Measurements from ENCODE around the gene CRYBA2. TPM values are rescaled to one million over a fixed set of nuclear protein-coding genes. Genes with fewer than 3 reads are reported as not detected.

Gene CRYBA2
- total RNA-seq, 1 experiment from 2014 or later: not detected

- no peak overlapping the region for H3K4me3 Mint-ChIP-seq (ENCODE audit: unreplicated experiment)
- no peak overlapping the region for H3K27ac Mint-ChIP-seq (ENCODE audit: low read depth, unreplicated experiment)
- CTCF ChIA-PET: interaction anchor here (0.6 to 2.5 kb wide), 5 partner anchors 19 to 161 kb away, joined by 3 to 10 read pairs (median 5); no protein-coding TSS in a partner anchor
Measured at GRCh38 chr2:218958276-218958675, 34.9 kb downstream of the CRYBA2 start.

GRCh38 chr2:218957671-218958070 lies 35.6 kb downstream of the CRYBA2 start:
- DNase-seq (ENCODE audit: unreplicated experiment): no peak
- Mint-ChIP-seq H3K36me3 (ENCODE audit: insufficient read depth, unreplicated experiment) (no peaks in the 10 kb centered on the region), H3K4me1 (ENCODE audit: insufficient read depth, unreplicated experiment) (peaks cover 6% of the 10 kb centered on the region), H3K27ac (ENCODE audit: low read depth, unreplicated experiment) (no peak overlapping the region), H3K9me3 (ENCODE audit: unreplicated experiment) (no peaks in the 10 kb centered on the region), H3K4me3 (ENCODE audit: unreplicated experiment) (no peak overlapping the region), H3K27me3 (ENCODE audit: insufficient read depth, unreplicated experiment) (peaks cover 74% of the 10 kb centered on the region)
- no peak for TF ChIP-seq CTCF (IDR thresholded peaks at IDR 0.05; ENCODE audit: unreplicated experiment)
- ChIA-PET POLR2A (interaction anchor here (0.6 kb wide), 1 partner anchor 298 kb away, joined by 5 read pairs; the partner anchor contains the start of genes BCS1L and ZNF142), CTCF (interaction anchor here (0.6 to 2.5 kb wide), 4 partner anchors 20 to 82 kb away, joined by 4 to 10 read pairs (median 6); no protein-coding TSS in a partner anchor)
- intact Hi-C loops (cut with micrococcal nuclease): no loop called here
- no TSS peak for BruUV-seq (replicated peaks)

More at GRCh38 chr2:218958276-218958675, 34.9 kb downstream of the CRYBA2 start:
- DNase-seq (ENCODE audit: unreplicated experiment): no peak
- Mint-ChIP-seq H3K27me3 (ENCODE audit: insufficient read depth, unreplicated experiment) (peaks cover 75% of the 10 kb centered on the region), H3K36me3 (ENCODE audit: insufficient read depth, unreplicated experiment) (no peaks in the 10 kb centered on the region), H3K4me1 (ENCODE audit: insufficient read depth, unreplicated experiment) (peaks cover 6% of the 10 kb centered on the region), H3K9me3 (ENCODE audit: unreplicated experiment) (no peaks in the 10 kb centered on the region)
- POLR2A ChIA-PET: interaction anchor here (0.6 to 0.8 kb wide), 2 partner anchors 299 to 1749 kb away, joined by 3 to 5 read pairs; partner anchors contain the start of genes BCS1L and ZNF142
- BruUV-seq (replicated peaks): no TSS peak
- intact Hi-C loops (cut with micrococcal nuclease): no loop called here
- no peak for TF ChIP-seq CTCF (IDR thresholded peaks at IDR 0.05; ENCODE audit: unreplicated experiment)

GRCh38 chr2:218956039-218956438 lies 37.2 kb downstream of the CRYBA2 start:
- peaks cover under 1% of the 10 kb centered on the region for H3K4me1 Mint-ChIP-seq (ENCODE audit: insufficient read depth, unreplicated experiment)
- POLR2A ChIA-PET: interaction anchor here (0.6 kb wide), 1 partner anchor 183 kb away, joined by 3 read pairs; no protein-coding TSS in a partner anchor
- no TSS peak for BruUV-seq (replicated peaks)
- DNase-seq (ENCODE audit: unreplicated experiment): no peak
- H3K4me3 Mint-ChIP-seq (ENCODE audit: unreplicated experiment): no peak overlapping the region
- no peaks in the 10 kb centered on the region for H3K9me3 Mint-ChIP-seq (ENCODE audit: unreplicated experiment)
- no peak for TF ChIP-seq CTCF (IDR thresholded peaks at IDR 0.05; ENCODE audit: unreplicated experiment)
- H3K27ac Mint-ChIP-seq (ENCODE audit: low read depth, unreplicated experiment): no peak overlapping the region
- H3K27me3 Mint-ChIP-seq (ENCODE audit: insufficient read depth, unreplicated experiment): peaks cover 78% of the 10 kb centered on the region
- CTCF ChIA-PET: interaction anchor here (0.6 to 1.1 kb wide), 2 partner anchors 23 to 79 kb away, joined by 4 read pairs; no protein-coding TSS in a partner anchor
- intact Hi-C loops (cut with micrococcal nuclease): no loop called here
- no peaks in the 10 kb centered on the region for H3K36me3 Mint-ChIP-seq (ENCODE audit: insufficient read depth, unreplicated experiment)

- H3K4me3 Mint-ChIP-seq (ENCODE audit: unreplicated experiment): no peak overlapping the region
- TF ChIP-seq CTCF (IDR thresholded peaks at IDR 0.05; ENCODE audit: unreplicated experiment): no peak
- CTCF ChIA-PET: interaction anchor here (0.7 kb wide), 1 partner anchor 217 kb away, joined by 5 read pairs; no protein-coding TSS in a partner anchor
- H3K4me1 Mint-ChIP-seq (ENCODE audit: insufficient read depth, unreplicated experiment): no peaks in the 10 kb centered on the region
- no peak for DNase-seq (ENCODE audit: unreplicated experiment)
- no TSS peak for BruUV-seq (replicated peaks)
- no peaks in the 10 kb centered on the region for H3K9me3 Mint-ChIP-seq (ENCODE audit: unreplicated experiment)
- no peak overlapping the region for H3K27ac Mint-ChIP-seq (ENCODE audit: low read depth, unreplicated experiment)
- peaks cover 80% of the 10 kb centered on the region for H3K27me3 Mint-ChIP-seq (ENCODE audit: insufficient read depth, unreplicated experiment)
- POLR2A ChIA-PET: no interaction called here
- intact Hi-C loops (cut with micrococcal nuclease): no loop called here
- no peaks in the 10 kb centered on the region for H3K36me3 Mint-ChIP-seq (ENCODE audit: insufficient read depth, unreplicated experiment)
Measured at GRCh38 chr2:218954541-218955300, 38.5 kb downstream of the CRYBA2 start.
